K562 (cell line): Measurements from ENCODE around the gene OR2F2.

Experiments used
- TEAD1 ChIP-seq, 2 experiments: fragments of 450-650 bp in 1 of 2; sonication (generic) in 1 of 2; formaldehyde crosslinking; IDR thresholded peaks; 2 replicates each; pipeline versions ENCODE4 v1.4.0 to v1.8.0; 2020 to 2022; ENCODE audit warnings: mild to moderate bottlenecking in 2 of 2, missing genetic modification reagents in 1 of 2
- ZFP1 ChIP-seq: fragments of 450-650 bp; formaldehyde crosslinking; IDR thresholded peaks from 2 replicates; pipeline ENCODE4 v1.4.0; 2020; ENCODE audit warnings: mild to moderate bottlenecking, mixed read lengths

DNA sequence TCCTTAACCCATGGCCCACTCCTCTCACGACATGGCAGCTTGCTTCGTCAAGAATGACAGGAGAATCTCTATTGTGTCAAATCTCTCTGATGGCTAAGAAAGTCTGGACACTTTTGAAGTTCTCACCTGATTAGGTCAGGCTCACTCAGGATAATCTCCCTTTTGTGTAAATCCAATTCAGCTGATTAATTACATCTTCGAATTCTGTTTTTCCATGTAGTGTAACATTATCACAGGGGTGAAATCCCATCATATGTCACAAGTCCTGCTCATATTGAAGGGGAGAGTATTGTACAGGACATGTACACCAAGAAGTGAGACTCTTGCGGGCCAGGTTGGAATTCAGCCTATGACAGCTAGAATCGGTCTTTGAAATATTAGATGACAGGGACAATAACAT lies 48.9 kb downstream of the OR2F2 start:
- no peak for TF ChIP-seq TEAD1 (CRISPR knock-in tag; IDR thresholded peaks at IDR 0.05)
- TF ChIP-seq ZFP1 (CRISPR knock-in tag) = no peak
